HepG2 (cell line): ENCODE results near the gene PPP1R1A. TPM values are rescaled to one million over a fixed set of nuclear protein-coding genes. Genes with fewer than 3 reads are reported as not detected.

Source experiments
- ATAC-seq: fragments of 200-7000 bp; cut with Tn5 transposase; 3 replicates; pipeline ENCODE4 v1.9.1; 2020; ENCODE audit warnings: mild to moderate bottlenecking, moderate library complexity
- BruUV-seq: library from RNA; stranded (reverse); fragments of 400-500 nt; replicated peaks from 2 replicates; lab custom pipeline; 2021; lab: Mats Ljungman, UMichigan
- CTCF ChIA-PET: fragments of 300-600 bp; formaldehyde crosslinking; extraction: SDS; loops from one replicate; lab custom pipeline; 2021; ENCODE audit warnings: low total read pairs, inconsistent platforms, low intra/inter-chr PET ratio; lab: Yijun Ruan, JAX
- POLR2A ChIA-PET: fragments of 350-600 bp; sonication (Branson Sonifier 250); formaldehyde crosslinking; loops from one replicate; lab custom pipeline; 2020; ENCODE audit warnings: antibody characterized with exemption, inconsistent platforms; lab: Yijun Ruan, JAX
- DNase-seq: peaks from one replicate; pipeline ENCODE4 v3.0.0-alpha.2; 2015; ENCODE audit warnings: low spot score
- FAIRE-seq: peaks from 3 replicates; lab custom pipeline; 2011; peaks lifted over from hg19 to GRCh38; lab: Jason Lieb, UNC
- H2AFZ ChIP-seq: one replicate; pipeline ENCODE4 v1.6.1; 2011; ENCODE audit warnings: low read length, inconsistent platforms
- H3K27ac ChIP-seq: fragments of 300-600 bp; 3 replicates; pipeline ENCODE4 v1.8.0; 2011; ENCODE audit warnings: mixed run types, mild to moderate bottlenecking, mixed read lengths, low read length, inconsistent platforms; ENCODE audit not compliant: insufficient read depth; ENCODE audit errors: extremely low read length
- H3K27me3 ChIP-seq, 2 experiments: fragments of 200-600 bp in 1 of 2; 2 replicates in 1 of 2; 3 replicates in 1 of 2; pipeline versions ENCODE4 v1.6.0 to v1.8.0; 2011; ENCODE audit warnings: low read length in 2 of 2, mild to moderate bottlenecking in 2 of 2, moderate library complexity in 2 of 2, inconsistent platforms in 1 of 2; ENCODE audit not compliant: insufficient read depth in 2 of 2, control insufficient read depth in 1 of 2
- H3K36me3 ChIP-seq, 2 experiments: fragments of 200-600 bp in 1 of 2; replicated peaks in 1 of 2; 2 replicates in 1 of 2; 3 replicates in 1 of 2; pipeline versions ENCODE4 v1.5.1 to v1.8.0; 2011; ENCODE audit warnings: low read length in 2 of 2, inconsistent platforms in 1 of 2; ENCODE audit not compliant: insufficient read depth in 2 of 2, control insufficient read depth in 1 of 2
- H3K4me1 ChIP-seq: 2 replicates; pipeline ENCODE4 v1.5.1; 2012; ENCODE audit warnings: low read length, inconsistent platforms; ENCODE audit not compliant: insufficient read depth
- H3K4me2 ChIP-seq: 2 replicates; pipeline ENCODE4 v1.6.0; 2011; ENCODE audit warnings: low read depth, low read length, inconsistent platforms
- H3K4me3 ChIP-seq, 3 experiments: fragments of 200-600 bp in 1 of 3; sonication (generic), shearing (Covaris generic) in 1 of 3; replicated peaks in 1 of 3; 2 replicates each; pipeline ENCODE4 v1.5.1; 2011 to 2016; ENCODE audit warnings: low read length in 3 of 3, inconsistent platforms in 2 of 3, low read depth in 2 of 3, mild to moderate bottlenecking in 2 of 3, control low read depth in 1 of 3, mixed read lengths in 1 of 3; ENCODE audit not compliant: insufficient read depth in 1 of 3
- H3K79me2 ChIP-seq: one replicate; pipeline ENCODE4 v1.6.1; 2011; ENCODE audit warnings: low read length, inconsistent platforms; ENCODE audit not compliant: insufficient read depth
- H3K9ac ChIP-seq: 2 replicates; pipeline ENCODE4 v1.6.0; 2011; ENCODE audit warnings: mild to moderate bottlenecking, low read depth, low read length, inconsistent platforms; ENCODE audit not compliant: insufficient read depth
- H3K9me3 ChIP-seq: 2 replicates; pipeline ENCODE4 v1.5.1; 2012; ENCODE audit warnings: mild to moderate bottlenecking, low read length
- H4K20me1 ChIP-seq: 2 replicates; pipeline ENCODE4 v1.6.0; 2011; ENCODE audit warnings: inconsistent platforms, mild to moderate bottlenecking, low read length, moderate library complexity; ENCODE audit not compliant: insufficient read depth
- ATF7-NPFF ChIP-seq: sonication (generic); formaldehyde crosslinking; IDR thresholded peaks from 2 replicates; pipeline ENCODE4 v1.8.1; 2023; ENCODE audit warnings: mild to moderate bottlenecking, low read depth, missing genetic modification reagents, moderate library complexity
- HNRNPL ChIP-seq: fragments of 200-400 bp; formaldehyde crosslinking; IDR thresholded peaks from 2 replicates; pipeline ENCODE4 v1.6.1; 2017; ENCODE audit warnings: mild to moderate bottlenecking, low read depth, low read length
- NFYB ChIP-seq: sonication (generic); formaldehyde crosslinking; IDR thresholded peaks from 2 replicates; pipeline ENCODE4 v1.4.0; 2020; ENCODE audit warnings: missing genetic modification reagents
- NR2F1 ChIP-seq, 2 experiments: fragments of 450-650 bp in 1 of 2; formaldehyde crosslinking in 1 of 2; IDR thresholded peaks; 2 replicates each; pipeline versions ENCODE4 v1.5.0 to v1.6.1; 2016 to 2020; ENCODE audit warnings: mild to moderate bottlenecking in 1 of 2, missing compliant biosample characterization in 1 of 2, missing genetic modification reagents in 1 of 2, moderate library complexity in 1 of 2
- NR3C1 ChIP-seq: sonication (generic); formaldehyde crosslinking; IDR thresholded peaks from 2 replicates; pipeline ENCODE4 v1.4.0; 2020; ENCODE audit warnings: missing genetic modification reagents
- PHF8 ChIP-seq: sonication (generic); formaldehyde crosslinking; IDR thresholded peaks from 2 replicates; pipeline ENCODE4 v1.5.0; 2020; ENCODE audit warnings: missing genetic modification reagents
- REL ChIP-seq: sonication (generic); formaldehyde crosslinking; conservative IDR thresholded peaks from 2 replicates; pipeline ENCODE4 v1.8.0; 2022; ENCODE audit warnings: mild to moderate bottlenecking, missing genetic modification reagents, moderate library complexity
- REST ChIP-seq, 2 experiments: IDR thresholded peaks; 2 replicates each; pipeline ENCODE4 v1.6.1; 2011 to 2012; ENCODE audit warnings: low read length in 2 of 2, borderline replicate concordance in 1 of 2, low read depth in 1 of 2, mild to moderate bottlenecking in 1 of 2, moderate library complexity in 1 of 2
- TARDBP ChIP-seq: sonication (generic); formaldehyde crosslinking; IDR thresholded peaks from 2 replicates; pipeline ENCODE4 v1.8.0; 2022; ENCODE audit warnings: mild to moderate bottlenecking, missing genetic modification reagents
- XBP1 ChIP-seq: sonication (generic); formaldehyde crosslinking; IDR thresholded peaks from 2 replicates; pipeline ENCODE4 v1.5.0; 2020; ENCODE audit warnings: missing genetic modification reagents
- ZNF350 ChIP-seq: sonication (generic); formaldehyde crosslinking; IDR thresholded peaks from 2 replicates; pipeline ENCODE4 v1.4.0; 2020; ENCODE audit warnings: mild to moderate bottlenecking, low read depth, missing genetic modification reagents, borderline replicate concordance
- WGBS: methylation state at CpG from one replicate; pipeline ENCODE4 v1.1.6; 2017; ENCODE audit warnings: low lambda C conversion rate; 5-methylcytosine and 5-hydroxymethylcytosine counted together
- in situ Hi-C: cut with HindIII; loops from 2 replicates; pipeline ENCODE4 v1.10.0; 2017; ENCODE audit warnings: low pct_unique_long_range_greater_than_20kb; ENCODE audit not compliant: extremely low pct_ligation_motif_present
- intact Hi-C: fragments of 100-400 bp; cut with micrococcal nuclease; formaldehyde crosslinking; loops from one replicate; pipeline ENCODE4 v1.10.0; 2022; ENCODE audit not compliant: unreplicated experiment
- polyA plus RNA-seq, 8 experiments: library from polyadenylated mRNA; depleted of rRNA in 3 of 8; stranded (reverse) in 7 of 8; unstranded in 1 of 8; fragments of >200 nt; fragmentation: Illumina TruSeq in 4 of 8; extraction: Trizol in 4 of 8; gene quantifications; 2 replicates each; pipeline versions ENCODE4 v1.2.1 to v1.2.3, GENCODE V29; 2011 to 2016; ENCODE audit warnings: low read depth in 4 of 8, missing spikeins in 1 of 8, mixed read lengths in 1 of 8; ENCODE audit not compliant: insufficient read depth in 1 of 8
- total RNA-seq, 5 experiments: library from RNA; depleted of rRNA; stranded (reverse); fragments of >200 nt; fragmentation: Illumina TruSeq; extraction: Trizol; gene quantifications; 2 replicates each; pipeline ENCODE4 v1.2.3, GENCODE V29; 2016; ENCODE audit warnings: low read depth in 1 of 5

PPP1R1A gene
- total and polyA plus RNA-seq, 2 of the 13 experiments (the other 11 are each of a cell fraction or from before 2014, with no cell fraction given), result 0.20 TPM; not detected in 1

GRCh38 chr12:54561164-54561563 lies 27.3 kb downstream of the PPP1R1A start (continued):
- no peak for TF ChIP-seq REST (IDR thresholded peaks at IDR 0.05; ENCODE audit: borderline replicate concordance in 1 of 2, low read depth in 1 of 2, low read length in 2 of 2)
- no peak for TF ChIP-seq REL (CRISPR knock-in tag)
- no peak for TF ChIP-seq NR3C1 (CRISPR knock-in tag)
- TF ChIP-seq HNRNPL, result no peak
- TF ChIP-seq ZNF350 (CRISPR knock-in tag), result no peak
- TF ChIP-seq ATF7-NPFF (CRISPR knock-in tag), result no peak
- TF ChIP-seq TARDBP (CRISPR knock-in tag), result no peak
- no peak for TF ChIP-seq XBP1
- TF ChIP-seq PHF8 (CRISPR knock-in tag), result no peak

GRCh38 chr12:54560374-54560858 lies 28.0 kb downstream of the PPP1R1A start:
- Histone ChIP-seq H3K4me2 (no peak overlapping the region), H2AFZ (no peak overlapping the region), H3K4me3 (no peak overlapping the region)

More at GRCh38 chr12:54560374-54560858, 28.0 kb downstream of the PPP1R1A start:
- CTCF ChIA-PET, result no interaction called here
- POLR2A ChIA-PET, result no interaction called here
- ATAC-seq, result peak; percentile 45; the same call in 2 of the 3 replicates
- H3K9me3 ChIP-seq, result no peaks in the 10 kb centered on the region
- TF ChIP-seq NFYB (CRISPR knock-in tag), result 0 out of 2 replicates have a peak, but pooled peaks have one; percentile 10
- no peak for TF ChIP-seq NR2F1 (CRISPR knock-in tag; IDR thresholded peaks at IDR 0.05)
- TF ChIP-seq, all 625 proteins: peak for 1
- H3K27me3 ChIP-seq, result peaks cover 5 to 32% of the 10 kb centered on the region in 2 experiments; a peak in 4 of 5 replicates
- FAIRE-seq (no peak), DNase-seq (no peak)
- 9% methylated on average over 14 of the region's 14 CpGs for WGBS
- intact Hi-C loops, result no loop called here
- no peaks in the 10 kb centered on the region for H4K20me1 ChIP-seq
- in situ Hi-C loops, result no loop called here
- no peak overlapping the region for H3K27ac ChIP-seq
- no peak overlapping the region for H3K9ac ChIP-seq
- H3K4me1 ChIP-seq, result no peaks in the 10 kb centered on the region
- H3K79me2 ChIP-seq, result no peaks in the 10 kb centered on the region
- no peaks in the 10 kb centered on the region for H3K36me3 ChIP-seq
- BruUV-seq, result no TSS peak
